ENCODE data around the gene SLIT1.
"Not testable (repeated sequence)": the region's sequence is repeated elsewhere in the genome, so short reads cannot be mapped to it uniquely, and the experiment has no call there.

The SLIT1 gene

GRCh38 chr10:97105303-97105702 is 80.5 kb downstream of the SLIT1 start:
- no peak for DNase-seq

- no peak for DNase-seq
Measured at GRCh38 chr10:97103316-97104080, 82.3 kb downstream of the SLIT1 start.

GRCh38 chr10:97102441-97102840 is 83.3 kb downstream of the SLIT1 start:
- DNase-seq: no peak

- DNase-seq: no peak
Measured at GRCh38 chr10:97101166-97101940, 84.4 kb downstream of the SLIT1 start.

GRCh38 chr10:97100657-97101056 is 85.1 kb downstream of the SLIT1 start:
- no peak for DNase-seq

GRCh38 chr10:97099868-97100267 is 85.9 kb downstream of the SLIT1 start:
- no peak for DNase-seq

- no peak for DNase-seq
Measured at GRCh38 chr10:97099089-97099488, 86.7 kb downstream of the SLIT1 start.

DNA sequence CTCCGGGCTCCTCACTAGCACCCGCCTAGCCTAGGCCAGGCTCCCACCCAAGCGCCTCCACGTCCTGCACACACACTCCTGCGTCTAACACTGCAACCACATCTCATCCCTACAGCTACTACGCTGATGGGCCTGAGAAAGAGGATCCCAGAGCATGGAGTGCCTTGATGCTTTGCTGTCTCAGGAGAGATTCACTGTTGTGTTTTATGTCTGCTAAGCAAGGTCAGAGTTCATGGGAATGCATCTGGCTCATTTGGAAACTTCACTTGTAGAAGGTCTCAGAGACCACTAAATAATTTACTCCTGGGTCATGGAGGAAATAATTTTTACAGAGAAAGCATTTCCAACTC is 88.7 kb downstream of the SLIT1 start:
- DNase-seq: no peak

- no peak for DNase-seq
Measured at GRCh38 chr10:97096261-97097083, 89.3 kb downstream of the SLIT1 start.

GRCh38 chr10:97095701-97096260 is 90.0 kb downstream of the SLIT1 start:
- no peak for DNase-seq

DNA sequence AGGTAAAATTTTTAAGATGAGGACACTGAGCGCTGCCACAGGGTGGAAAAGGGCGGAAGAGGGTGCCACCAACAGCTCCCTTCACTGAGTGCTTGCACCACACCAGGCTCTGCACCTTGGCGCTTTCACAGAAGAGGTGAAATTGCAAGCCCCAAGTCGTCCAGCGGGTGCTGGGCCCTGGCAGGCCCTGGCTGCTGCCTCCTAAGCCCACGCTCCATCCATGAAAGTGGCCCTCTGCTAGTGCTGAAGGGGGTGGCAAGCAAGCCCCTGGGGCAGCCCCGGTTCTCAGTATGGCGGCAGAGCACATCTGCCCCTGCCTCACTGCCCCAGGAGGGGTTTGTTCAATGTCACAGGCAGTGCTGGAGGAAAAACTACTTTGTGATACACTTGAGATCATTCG is 95.1 kb downstream of the SLIT1 start:
- DNase-seq: no peak

- DNase-seq: no peak
Measured at GRCh38 chr10:97090035-97090434, 95.7 kb downstream of the SLIT1 start.

DNA sequence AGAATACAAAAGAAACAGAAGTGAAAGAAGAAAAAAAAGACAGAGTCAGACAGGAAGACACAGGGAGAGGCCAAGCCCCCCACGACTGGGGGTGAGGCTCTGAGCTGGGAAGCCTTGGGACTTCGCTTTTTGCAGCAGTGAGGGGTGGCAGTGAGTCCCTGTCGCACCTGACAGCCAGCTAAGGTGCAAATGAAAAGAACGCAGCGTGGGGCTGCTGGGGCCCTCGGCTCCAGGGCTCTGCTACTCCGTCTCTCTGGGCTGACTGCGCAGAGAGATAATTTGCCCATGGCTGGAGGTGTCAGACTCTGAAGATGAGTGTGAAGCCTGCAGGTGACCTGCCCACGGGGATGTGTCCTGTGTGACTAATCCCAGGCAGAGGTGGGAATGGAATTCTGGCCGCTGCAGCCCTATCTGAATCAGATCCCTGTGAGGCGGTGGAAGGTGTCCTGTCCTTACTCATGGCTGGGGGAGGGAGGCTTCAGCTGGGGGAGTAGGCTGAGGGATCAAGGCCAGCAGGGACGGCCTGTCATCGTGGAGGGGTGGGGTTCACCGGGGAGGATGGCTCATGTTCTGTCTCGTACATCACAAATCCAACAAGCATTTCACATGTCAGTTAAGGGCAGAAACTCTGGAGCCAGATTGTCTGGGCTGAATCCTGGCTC is 96.4 kb downstream of the SLIT1 start:
- no peak for DNase-seq

- no peak for DNase-seq
Measured at GRCh38 chr10:97087296-97087695, 98.5 kb downstream of the SLIT1 start.

GRCh38 chr10:97086530-97086929 is 99.2 kb downstream of the SLIT1 start:
- DNase-seq: no peak

GRCh38 chr10:97083228-97083829 is 102.4 kb downstream of the SLIT1 start:
- DNase-seq: no peak

- not testable (repeated sequence) for DNase-seq
Measured at GRCh38 chr10:97082575-97082974, 103.2 kb downstream of the SLIT1 start.

- peak; percentile 66 to 77 for DNase-seq
Measured at GRCh38 chr10:97081621-97082235, 104.0 kb downstream of the SLIT1 start.

DNA sequence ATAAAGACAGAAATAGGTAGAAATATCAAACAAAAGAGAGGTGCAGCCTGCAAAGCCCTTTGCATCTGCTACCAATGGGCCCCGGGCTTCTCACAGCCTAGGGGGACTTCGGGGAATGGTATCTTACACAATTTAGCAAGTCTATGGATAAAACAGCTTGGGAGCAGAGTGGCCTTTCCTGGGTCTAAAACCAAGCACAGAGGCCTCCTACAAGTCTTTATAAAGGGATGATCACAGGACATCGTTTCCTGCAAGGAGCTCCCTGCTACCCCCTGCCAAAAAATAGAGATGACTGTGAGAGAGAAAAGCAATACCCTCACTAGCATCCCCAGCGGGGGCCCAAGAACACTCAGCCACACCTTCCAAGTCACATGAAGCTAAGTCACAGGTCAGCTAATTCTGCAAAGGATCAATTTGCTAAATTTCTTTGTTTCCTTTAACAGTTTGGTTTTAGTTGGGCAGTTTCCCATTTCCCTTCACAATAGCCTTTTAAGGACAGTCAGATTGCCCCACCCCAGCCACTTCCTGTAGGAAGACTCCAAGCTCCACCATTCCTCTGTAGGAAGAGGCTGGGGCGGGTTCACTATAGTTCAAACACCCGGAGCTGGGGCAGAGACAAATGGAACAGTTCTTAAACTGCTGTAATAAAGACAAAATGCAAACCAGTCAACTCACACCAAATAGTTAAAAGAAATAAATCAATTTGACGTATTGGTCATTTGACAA is 105.5 kb downstream of the SLIT1 start:
- no peak for DNase-seq

- no peak for DNase-seq
Measured at GRCh38 chr10:97079448-97079847, 106.3 kb downstream of the SLIT1 start.

DNA sequence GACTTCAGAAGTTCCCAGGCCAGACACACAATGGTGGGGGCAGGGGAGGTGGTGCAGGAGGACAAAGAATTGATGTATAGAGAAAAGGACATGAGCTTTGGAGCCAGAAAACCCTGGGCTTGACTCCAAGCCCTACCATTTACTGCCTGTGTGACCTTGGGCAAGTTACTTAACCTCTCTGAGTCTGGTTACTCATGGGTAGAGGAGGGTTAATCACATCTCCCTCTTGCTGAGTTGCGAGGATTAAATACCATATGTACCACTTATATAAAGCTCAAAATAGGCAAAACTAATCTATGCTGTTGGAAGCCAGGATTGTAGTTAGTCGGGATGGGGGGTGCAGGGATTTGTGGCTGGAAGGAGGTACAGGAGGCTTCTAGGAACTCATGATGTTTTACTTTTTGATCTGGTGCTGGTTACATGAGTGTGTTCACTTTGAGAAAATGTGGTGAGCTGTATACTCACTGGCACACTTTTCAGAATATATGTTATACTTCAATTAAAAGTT is 106.8 kb downstream of the SLIT1 start:
- DNase-seq: no peak

Measured in stimulated activated CD4-positive, alpha-beta T cell treated with anti-CD3 and anti-CD28 coated beads, Interleukin-2, amount 100 ng/mL, for 24 hours (primary cell).